Bronchial epithelial cell (primary cell): ENCODE data around the gene HMCES. TPM values are rescaled to one million over a fixed set of nuclear protein-coding genes. Genes with fewer than 3 reads are reported as not detected.

Source experiments
- DNase-seq: peaks from one replicate; pipeline ENCODE4 v3.0.0-alpha.2; 2010; ENCODE audit warnings: low read depth
- FAIRE-seq: peaks from 2 replicates; lab custom pipeline; 2011; peaks lifted over from hg19 to GRCh38; lab: Jason Lieb, UNC
- H3K27me3 ChIP-seq: 2 replicates; pipeline ENCODE4 v1.5.1; 2011; ENCODE audit warnings: low read length; ENCODE audit not compliant: control insufficient read depth, insufficient read depth
- H3K36me3 ChIP-seq: 2 replicates; pipeline ENCODE4 v1.5.1; 2011; ENCODE audit warnings: low read length; ENCODE audit not compliant: control insufficient read depth, insufficient read depth
- H3K4me3 ChIP-seq: 2 replicates; pipeline ENCODE4 v1.5.1; 2011; ENCODE audit warnings: mild to moderate bottlenecking, low read depth, low read length, control low read depth
- total RNA-seq: library from RNA; depleted of rRNA; stranded (reverse); fragments of >200 nt; gene quantifications from 2 replicates; pipeline ENCODE4 v1.2.1, GENCODE V29; 2014
- TF ChIP-seq, protein P1 (sequence below): IDR thresholded peaks from 2 replicates; pipeline ENCODE4 v1.5.1; 2011; ENCODE audit warnings: mild to moderate bottlenecking, moderate library complexity, low read length, control low read depth, inconsistent platforms; ENCODE audit not compliant: insufficient read depth, severe bottlenecking

The HMCES gene
- total RNA-seq, 1 donor from 2014 or later: 30.5 TPM

DNA sequence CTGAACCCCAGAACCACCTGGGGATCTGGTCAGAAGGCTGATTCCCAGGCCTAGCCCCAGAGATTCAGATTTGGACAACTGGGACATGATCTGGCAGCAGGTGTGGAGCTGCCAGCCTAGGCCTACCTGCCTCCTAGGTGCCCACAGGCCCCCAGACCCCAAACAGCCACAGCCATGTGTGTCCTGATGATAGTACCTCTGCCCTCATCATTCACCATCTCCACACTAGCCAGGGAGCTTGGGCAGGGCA, 34.7 kb downstream of the HMCES start:
- FAIRE-seq (no peak), DNase-seq (no peak)
- Histone ChIP-seq H3K4me3 (no peak overlapping the region), H3K27me3 (no peaks in the 10 kb centered on the region), H3K36me3 (no peaks in the 10 kb centered on the region)
- TF ChIP-seq, protein P1, sequence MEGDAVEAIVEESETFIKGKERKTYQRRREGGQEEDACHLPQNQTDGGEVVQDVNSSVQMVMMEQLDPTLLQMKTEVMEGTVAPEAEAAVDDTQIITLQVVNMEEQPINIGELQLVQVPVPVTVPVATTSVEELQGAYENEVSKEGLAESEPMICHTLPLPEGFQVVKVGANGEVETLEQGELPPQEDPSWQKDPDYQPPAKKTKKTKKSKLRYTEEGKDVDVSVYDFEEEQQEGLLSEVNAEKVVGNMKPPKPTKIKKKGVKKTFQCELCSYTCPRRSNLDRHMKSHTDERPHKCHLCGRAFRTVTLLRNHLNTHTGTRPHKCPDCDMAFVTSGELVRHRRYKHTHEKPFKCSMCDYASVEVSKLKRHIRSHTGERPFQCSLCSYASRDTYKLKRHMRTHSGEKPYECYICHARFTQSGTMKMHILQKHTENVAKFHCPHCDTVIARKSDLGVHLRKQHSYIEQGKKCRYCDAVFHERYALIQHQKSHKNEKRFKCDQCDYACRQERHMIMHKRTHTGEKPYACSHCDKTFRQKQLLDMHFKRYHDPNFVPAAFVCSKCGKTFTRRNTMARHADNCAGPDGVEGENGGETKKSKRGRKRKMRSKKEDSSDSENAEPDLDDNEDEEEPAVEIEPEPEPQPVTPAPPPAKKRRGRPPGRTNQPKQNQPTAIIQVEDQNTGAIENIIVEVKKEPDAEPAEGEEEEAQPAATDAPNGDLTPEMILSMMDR: no peak

DNA sequence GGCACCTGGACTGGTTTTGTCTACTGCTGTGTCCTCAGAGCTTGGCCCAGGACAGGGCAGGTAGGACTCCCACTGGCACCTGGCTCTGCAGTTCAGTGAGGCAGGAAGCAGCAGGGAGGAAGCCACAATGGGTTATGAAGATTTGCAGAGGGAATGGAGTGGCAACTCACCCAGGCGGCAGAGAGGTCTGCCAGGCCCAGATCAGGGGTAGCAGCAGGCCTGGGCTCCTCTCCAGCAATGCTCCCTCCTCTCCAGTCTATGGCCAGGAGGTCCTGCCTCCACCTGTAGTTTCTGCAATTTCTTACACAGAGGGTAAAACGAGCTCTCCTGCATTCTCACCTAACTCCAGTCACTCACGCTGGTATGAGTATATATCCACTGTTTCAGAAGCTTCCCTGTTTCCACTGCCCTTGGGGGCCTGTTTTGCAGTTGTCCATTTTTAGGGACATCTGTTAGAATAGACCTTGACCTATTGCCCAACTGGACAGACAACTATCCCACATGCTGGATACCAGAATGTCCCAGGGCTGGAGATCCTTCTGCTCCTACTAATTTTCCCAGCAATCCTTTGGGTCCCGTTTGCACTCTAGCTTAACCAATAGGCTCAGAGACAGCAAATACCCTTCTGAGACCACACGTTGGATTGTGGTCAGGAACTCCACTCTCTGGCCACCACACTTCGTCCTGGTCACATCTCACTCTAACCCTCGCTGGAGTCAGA, 35.2 kb downstream of the HMCES start:
- Histone ChIP-seq H3K27me3 (no peaks in the 10 kb centered on the region), H3K4me3 (no peak overlapping the region), H3K36me3 (no peaks in the 10 kb centered on the region)
- DNase-seq (no peak), FAIRE-seq (no peak)
- TF ChIP-seq, protein P1: no peak

DNA sequence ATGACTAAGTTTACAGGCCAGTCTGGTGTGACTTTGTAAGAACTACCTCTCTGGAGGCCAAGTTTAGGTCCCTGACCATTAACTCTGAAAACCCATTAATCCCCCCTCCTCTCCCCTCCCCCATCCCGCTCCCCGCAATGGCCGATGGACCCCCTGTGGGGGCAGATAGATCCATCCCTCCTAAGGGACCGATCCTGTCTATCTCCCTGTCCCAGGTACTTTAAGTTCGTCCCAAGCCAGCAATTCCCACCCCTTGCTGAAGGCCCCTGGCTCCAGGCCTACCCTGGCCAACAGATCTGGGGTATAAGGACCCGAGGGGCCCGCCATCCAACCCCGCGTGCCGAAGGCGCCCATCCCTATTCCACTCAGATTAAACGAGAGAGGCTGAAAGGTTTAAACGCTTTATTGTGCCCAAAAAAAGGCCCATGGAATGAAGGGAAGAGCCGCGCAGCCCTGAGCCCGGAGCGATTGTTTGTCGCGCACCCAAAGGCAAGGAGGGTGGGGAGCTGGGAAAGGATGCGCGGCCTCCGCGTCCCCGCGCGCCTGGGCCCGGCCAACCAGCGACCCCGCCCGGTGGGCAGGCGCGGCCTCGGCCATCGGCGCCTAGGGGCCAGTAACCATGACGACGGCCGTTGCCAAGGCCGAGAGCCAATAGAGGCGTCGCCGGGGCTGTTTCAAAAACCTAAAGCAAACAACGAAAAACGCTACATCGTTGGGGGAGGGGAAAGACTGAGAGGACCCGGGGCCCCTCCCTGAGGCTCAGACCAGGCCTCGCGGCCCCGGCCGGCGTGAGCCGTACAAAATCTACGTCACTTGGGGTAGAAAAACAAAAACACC, 35.9 kb downstream of the HMCES start:
- no peak for FAIRE-seq

DNA sequence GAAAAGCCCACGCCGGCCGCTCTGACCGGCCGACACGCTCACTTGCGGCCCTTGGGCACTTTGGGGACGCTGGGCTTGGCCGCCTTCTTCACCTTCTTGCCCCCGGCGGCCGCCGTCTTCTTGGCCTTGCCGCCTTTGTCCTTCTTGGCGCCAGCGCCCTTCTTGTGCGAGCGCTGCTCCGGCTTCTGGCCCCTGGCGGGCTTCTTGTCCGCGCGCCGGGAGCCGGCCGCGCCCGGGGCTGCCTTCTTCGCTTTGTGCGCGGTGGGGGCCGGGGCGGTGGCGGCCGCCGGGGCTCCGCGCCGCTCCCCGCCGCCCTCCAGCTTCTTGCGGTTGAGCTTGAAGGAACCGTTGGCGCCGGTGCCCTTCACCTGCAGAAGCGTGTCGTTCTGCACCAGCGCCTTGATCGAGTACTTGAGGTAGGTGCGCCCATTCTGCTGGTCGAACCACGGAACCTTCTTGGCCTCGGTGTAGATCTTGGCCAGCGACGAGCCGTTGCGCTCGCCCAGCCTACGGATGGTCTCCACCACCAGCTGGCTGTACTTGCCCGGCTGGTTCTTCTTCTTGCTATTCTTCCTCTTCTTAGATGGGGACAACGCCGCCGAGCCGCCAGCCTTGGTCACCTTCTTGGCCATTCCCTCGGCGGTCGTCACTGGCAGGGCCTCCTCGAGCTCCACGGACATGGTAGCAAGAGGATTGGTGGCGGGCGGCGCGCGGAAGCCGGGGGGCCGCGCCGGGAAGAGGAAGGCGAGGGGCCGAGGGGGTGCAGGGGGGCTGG, 36.7 kb downstream of the HMCES start:
- H3K27me3 ChIP-seq: no peaks in the 10 kb centered on the region
- TF ChIP-seq, protein P1: no peak
- FAIRE-seq: no peak
- peak overlapping the region; percentile 89 for H3K4me3 ChIP-seq
- no peaks in the 10 kb centered on the region for H3K36me3 ChIP-seq
- DNase-seq: no peak

More for the DNA sequence above, 35.9 kb downstream of the HMCES start:
- no peaks in the 10 kb centered on the region for H3K27me3 ChIP-seq
- TF ChIP-seq, protein P1: no peak
- no peaks in the 10 kb centered on the region for H3K36me3 ChIP-seq
- DNase-seq: peak; percentile 50
- peak overlapping the region; percentile 89 for H3K4me3 ChIP-seq

DNA sequence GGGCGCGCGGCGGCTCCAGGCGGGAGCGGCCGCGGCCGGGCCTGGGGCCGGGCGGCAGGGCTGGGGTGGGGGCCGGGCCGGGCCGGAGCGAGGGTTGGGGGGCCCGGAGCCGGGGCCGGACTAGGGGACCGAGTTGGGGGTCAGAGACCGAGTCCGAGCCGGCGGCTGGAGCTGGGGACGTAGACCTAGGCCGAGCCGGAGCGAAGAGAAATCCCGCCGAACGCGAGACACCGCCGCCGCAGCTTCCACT, 37.3 kb downstream of the HMCES start:
- DNase-seq (no peak), FAIRE-seq (no peak)
- Histone ChIP-seq H3K36me3 (no peaks in the 10 kb centered on the region), H3K4me3 (peak overlapping the region; percentile 89), H3K27me3 (no peaks in the 10 kb centered on the region)
- TF ChIP-seq, protein P1: no peak
